WERI-Rb-1 (cell line): ENCODE results near the gene SPNS1.

Experiments
- DNase-seq: peaks from one replicate; pipeline ENCODE4 v3.0.0-alpha.2; 2020
- H3K27ac ChIP-seq: fragments of 250-450 bp; sonication (Bioruptor Pico); 2 replicates; pipeline ENCODE4 v1.5.1; 2020; ENCODE audit warnings: mild to moderate bottlenecking, moderate library complexity
- H3K27me3 ChIP-seq: fragments of 250-450 bp; sonication (Bioruptor Pico); 2 replicates; pipeline ENCODE4 v1.5.1; 2021; ENCODE audit warnings: mild to moderate bottlenecking, low read depth, moderate library complexity; ENCODE audit not compliant: insufficient read depth, severe bottlenecking
- H3K36me3 ChIP-seq: fragments of 250-450 bp; sonication (Bioruptor Pico); 2 replicates; pipeline ENCODE4 v1.5.1; 2020; ENCODE audit warnings: mild to moderate bottlenecking, moderate library complexity
- H3K4me3 ChIP-seq: 2 replicates; pipeline ENCODE4 v1.5.1; 2011; ENCODE audit warnings: low read depth, mild to moderate bottlenecking, control low read depth, low read length
- H3K9me3 ChIP-seq: fragments of 250-450 bp; sonication (Bioruptor Pico); 2 replicates; pipeline ENCODE4 v1.5.1; 2021; ENCODE audit warnings: mild to moderate bottlenecking, moderate library complexity; ENCODE audit not compliant: severe bottlenecking
- TF ChIP-seq, protein P1 (sequence below): IDR thresholded peaks from 2 replicates; pipeline ENCODE4 v1.5.1; 2011; ENCODE audit warnings: low read depth, mild to moderate bottlenecking, control low read depth, inconsistent platforms, low read length

The SPNS1 gene

DNA sequence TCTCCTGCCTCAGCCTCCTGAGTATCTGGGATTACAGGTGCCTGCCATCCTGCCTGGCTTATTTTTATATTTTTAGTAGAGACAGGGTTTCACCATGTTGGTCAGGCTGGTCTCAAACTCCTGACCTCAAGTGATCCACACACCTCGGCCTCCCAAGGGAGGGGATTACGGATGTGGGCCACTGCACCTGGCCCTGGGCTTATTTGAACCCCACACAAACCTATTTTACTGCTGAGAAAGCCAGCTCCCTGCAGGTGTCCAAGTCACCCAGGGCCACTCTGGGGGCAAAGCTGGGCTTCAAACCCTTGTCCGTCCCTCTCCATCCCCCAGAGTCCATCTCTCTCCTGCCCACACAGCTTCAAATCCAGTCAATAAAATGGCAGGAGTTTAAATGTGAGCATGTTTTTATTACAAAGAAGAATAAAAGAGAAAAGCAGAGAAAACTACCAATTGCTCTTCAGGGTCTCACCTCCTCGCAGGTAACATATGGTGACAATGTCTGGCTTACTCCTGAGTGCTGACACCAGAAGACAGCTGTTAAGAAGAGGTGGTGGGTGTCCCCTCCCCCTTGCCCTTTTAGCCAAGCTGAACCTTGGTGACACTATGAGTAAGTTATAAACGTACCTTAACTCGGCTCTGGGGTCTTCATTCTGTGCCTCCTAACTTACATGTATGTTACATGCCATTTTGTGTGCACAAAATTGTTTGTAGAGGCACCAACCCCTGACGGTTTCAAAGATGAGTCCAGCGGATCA, 55.7 kb downstream of the SPNS1 start:
- peak; percentile 80 for DNase-seq
- H3K27me3 ChIP-seq = no peaks in the 10 kb centered on the region
- TF ChIP-seq, protein P1, sequence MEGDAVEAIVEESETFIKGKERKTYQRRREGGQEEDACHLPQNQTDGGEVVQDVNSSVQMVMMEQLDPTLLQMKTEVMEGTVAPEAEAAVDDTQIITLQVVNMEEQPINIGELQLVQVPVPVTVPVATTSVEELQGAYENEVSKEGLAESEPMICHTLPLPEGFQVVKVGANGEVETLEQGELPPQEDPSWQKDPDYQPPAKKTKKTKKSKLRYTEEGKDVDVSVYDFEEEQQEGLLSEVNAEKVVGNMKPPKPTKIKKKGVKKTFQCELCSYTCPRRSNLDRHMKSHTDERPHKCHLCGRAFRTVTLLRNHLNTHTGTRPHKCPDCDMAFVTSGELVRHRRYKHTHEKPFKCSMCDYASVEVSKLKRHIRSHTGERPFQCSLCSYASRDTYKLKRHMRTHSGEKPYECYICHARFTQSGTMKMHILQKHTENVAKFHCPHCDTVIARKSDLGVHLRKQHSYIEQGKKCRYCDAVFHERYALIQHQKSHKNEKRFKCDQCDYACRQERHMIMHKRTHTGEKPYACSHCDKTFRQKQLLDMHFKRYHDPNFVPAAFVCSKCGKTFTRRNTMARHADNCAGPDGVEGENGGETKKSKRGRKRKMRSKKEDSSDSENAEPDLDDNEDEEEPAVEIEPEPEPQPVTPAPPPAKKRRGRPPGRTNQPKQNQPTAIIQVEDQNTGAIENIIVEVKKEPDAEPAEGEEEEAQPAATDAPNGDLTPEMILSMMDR = no peak
- H3K4me3 ChIP-seq = no peak overlapping the region
- H3K27ac ChIP-seq = peak overlapping the region; percentile 88
- H3K36me3 ChIP-seq = no peaks in the 10 kb centered on the region
- no peaks in the 10 kb centered on the region for H3K9me3 ChIP-seq
